Pons (tissue), 1 donor: ENCODE data around the gene PLS1.
A peak's percentile ranks its signal among the peaks of the same experiment; 100 is the strongest.
"Not testable (repeated sequence)": the region's sequence is repeated elsewhere in the genome, so short reads cannot be mapped to it uniquely, and the experiment has no call there.

Experiments used
- DNase-seq: peaks from one replicate; pipeline ENCODE4 v3.0.0-alpha.2; 2016; ENCODE audit warnings: low spot score

Gene PLS1

DNA sequence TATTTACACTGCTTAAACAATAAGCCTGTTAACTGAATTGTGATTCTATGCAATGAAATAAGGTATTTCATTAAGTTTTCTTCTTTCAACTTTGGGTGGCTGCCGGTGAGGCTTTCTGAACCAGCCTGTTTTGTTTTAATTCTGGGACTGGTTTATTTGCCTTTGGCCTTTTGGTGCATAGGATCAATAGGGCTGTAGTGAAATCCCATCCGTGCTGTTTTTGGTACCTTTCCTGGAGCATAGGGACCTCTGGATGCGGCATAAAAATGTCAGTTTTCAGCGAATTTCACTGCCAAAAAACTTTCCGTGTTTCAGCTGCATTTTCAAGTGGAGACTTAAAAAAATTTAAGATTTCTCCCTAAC lies 514 bp downstream of the PLS1 start:
- peak; percentile 4 for DNase-seq

DNA sequence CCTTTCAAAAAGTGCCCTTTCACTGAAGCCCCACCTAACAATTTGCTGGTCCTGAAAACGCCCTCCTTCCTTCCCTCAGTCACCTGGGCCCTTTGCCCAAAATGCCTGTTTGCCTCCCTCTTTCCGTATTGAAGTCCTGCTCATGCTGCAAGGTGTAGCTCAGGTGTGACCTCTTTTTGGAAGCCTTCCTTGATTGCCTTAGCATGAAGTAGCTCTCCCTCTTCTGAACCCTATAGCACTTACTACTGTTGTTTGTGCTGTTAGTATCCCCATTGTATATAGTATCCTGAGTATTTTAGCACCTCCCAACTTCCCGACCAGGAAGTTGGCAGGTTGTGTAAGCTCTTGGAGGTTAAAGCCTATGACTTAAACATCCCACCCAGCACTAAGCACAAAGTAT lies 1.7 kb downstream of the PLS1 start:
- DNase-seq: no peak

DNA sequence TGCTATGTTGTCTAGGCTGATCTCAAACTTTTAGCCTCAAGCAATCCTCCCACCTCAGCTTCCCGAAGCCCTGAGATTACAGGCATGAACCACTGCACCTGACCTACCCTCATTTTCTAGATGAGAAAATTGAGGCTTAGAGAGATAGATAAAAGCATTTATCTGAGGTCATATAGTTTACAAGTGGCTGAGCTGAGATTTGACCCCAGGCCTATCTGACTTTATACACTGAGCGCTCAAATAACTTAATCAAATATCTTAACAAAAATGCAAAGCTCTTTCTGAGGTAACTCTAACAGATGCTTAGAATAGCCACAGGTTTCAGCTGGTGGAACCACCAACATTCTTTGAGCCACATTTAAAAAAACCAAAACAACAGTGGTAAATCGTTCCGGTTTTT lies 5.5 kb downstream of the PLS1 start:
- DNase-seq: no peak

DNA sequence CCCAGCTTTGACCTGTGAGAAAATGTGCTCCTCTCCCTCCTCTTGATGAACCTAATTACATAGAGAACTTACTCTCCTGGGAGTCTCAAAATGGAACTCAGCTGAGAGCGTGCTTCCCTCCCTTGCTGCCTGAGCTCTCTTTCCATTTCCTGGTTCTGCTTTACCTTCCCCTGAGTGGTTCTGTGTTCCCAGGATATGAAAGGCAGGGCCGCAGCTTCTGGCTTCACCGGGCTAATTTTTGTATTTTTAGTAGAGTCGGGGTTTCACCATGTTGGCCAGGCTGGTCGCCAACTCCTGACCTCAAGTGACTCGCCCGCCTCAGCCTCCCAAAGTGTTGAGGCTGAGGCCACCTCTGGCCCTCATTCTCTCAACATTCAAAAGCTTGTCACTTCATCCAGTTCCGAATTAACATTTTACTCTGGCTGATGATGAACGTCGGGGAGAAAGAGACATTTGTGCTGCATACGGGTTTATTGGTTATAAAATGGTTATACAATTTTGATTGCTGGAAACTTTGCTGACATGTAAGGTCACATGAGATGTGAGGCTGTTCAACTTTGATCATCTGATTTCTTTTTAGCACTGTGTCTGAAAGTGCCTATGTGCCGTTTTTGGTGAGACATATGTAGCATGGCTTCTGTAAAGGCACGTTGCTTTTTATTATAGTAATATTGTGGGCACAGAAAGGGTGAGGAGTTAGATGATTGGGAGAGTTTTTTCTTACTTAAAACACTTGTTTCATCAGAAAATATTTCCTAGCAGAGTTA lies 6.6 kb downstream of the PLS1 start:
- no peak for DNase-seq

DNA sequence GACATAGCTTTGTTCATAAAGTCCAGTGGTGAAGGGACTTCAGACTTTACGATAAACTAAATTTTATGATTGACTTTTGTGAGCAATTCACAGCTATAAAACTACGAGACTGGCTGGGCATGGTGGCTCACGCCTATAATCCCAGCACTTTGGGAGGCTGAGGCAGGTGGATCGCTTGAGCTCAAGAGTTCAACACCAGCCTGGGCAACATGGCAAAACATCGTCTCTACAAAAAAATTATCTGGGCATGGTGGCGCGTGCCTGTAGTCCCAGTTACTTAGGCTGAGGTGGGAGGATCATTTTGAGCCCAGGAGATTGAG lies 7.2 kb downstream of the PLS1 start:
- DNase-seq: not testable (repeated sequence)

DNA sequence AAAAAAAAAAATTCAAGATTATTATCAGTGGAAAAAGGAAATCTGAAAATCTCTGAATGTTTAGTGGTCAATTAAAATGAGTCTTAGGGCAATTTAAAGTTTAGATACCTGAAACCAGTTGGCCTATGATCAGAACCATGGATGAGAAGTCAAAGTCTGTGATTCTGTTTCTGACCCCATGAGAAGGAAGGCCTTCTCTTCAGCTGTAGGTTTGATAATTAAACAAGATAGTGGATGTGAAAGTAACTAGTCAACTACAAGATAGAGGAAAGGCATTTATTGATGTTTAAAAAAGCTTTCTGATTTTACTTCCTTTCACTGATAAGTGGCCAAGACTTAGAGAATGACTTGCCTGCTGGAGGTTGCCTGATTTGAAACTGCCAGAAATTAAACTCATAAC lies 8.7 kb downstream of the PLS1 start:
- DNase-seq: no peak

DNA sequence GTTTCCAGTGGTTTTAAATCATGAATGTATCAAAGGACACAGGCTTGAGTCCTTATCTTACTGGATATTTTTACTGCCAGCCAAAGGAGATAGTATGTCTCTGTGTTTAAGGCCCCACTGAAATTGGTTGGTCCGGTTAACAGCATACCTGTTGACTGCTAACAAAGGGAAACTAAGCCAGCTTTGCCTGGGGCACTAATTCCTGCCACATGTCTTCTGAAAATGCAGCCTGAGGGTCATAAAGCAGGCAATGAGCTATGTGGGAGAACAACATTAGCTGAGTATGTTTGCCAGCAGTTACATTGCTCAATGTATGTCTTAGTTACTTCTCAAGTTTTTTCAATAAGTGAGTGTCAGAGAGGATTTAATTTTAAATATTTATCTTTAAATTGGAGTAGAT lies 12.4 kb downstream of the PLS1 start:
- DNase-seq: no peak

DNA sequence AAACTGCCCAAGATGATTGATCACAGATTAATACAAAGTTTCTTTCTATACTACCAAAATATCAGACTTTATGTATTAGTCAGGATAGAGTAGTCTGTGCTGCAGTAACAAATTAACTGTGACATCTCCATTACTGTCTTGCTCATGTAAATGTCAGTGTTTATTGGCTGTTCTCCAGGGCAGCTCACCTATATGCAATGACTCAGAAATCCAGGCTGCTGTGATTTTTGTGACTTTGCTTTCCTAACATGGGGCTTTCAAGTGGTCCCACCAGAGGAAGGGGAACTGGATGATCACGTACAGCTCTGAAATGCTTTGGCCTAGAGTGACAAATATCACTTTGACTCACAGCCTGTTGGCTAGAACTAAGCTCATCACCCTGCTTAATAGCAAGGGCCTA lies 12.9 kb downstream of the PLS1 start:
- DNase-seq: no peak

DNA sequence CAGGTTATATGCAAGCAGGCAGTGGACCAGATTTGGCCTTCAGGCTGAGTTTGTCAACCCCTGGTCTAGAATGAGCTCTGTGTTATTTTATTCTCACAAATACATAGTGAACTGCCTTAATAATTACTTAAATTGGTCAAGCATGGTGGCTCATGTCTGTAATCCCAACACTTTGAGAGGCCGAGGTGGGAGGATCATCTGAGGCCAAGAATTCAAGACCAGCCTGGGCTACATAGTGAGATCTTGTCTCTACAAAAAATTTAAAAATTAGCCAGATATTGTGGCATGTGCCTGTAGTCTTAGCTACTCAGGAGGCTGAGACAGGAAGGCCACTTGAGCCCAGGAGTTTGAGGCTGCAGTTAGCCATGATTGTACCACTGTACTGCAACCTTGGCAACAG lies 15.0 kb downstream of the PLS1 start:
- no peak for DNase-seq

DNA sequence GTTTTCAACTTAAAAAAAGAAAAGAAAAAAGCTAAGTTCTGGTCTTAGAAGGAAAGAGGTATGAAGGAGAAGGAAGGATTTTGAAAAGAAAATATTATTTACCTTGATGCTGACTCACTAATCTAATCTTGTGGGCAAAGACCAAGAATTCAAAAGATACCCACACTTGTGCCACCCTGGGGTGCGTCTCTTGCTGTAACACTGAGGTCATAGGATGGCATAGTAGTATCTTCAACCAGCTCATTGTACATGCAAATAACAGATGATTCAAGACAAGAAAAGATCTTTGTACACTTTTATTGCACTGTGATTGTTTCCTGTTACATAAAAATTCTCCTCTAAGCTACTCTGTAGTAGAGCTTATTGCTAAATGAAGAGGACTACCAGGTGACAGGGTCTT lies 17.3 kb downstream of the PLS1 start:
- DNase-seq: no peak

DNA sequence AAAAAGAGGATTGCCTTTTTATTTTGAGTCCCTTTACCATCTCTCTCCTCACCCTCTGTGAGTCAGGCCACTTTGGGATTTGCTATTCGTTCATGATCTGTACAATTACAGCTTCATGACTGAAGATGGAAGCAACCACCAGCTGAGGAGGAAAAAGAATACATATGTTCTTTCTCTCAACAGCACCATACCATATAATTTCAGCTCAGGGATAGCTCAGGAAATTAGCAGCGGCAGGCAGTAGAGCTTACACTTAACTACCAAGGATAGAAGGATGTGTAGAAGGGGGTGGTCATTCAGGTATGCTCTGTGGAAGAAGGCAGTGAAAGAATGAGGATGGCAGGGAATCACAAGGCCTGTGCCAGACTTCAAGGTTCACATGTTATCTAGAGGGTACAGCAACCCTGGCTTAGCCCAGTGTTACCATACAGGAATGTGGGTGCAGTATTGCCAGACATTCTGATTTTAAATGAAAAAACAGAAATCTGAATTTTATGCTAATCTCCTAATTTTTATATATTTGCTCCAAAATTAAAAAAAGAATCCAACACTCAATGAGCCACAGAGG lies 17.9 kb downstream of the PLS1 start:
- DNase-seq: no peak

DNA sequence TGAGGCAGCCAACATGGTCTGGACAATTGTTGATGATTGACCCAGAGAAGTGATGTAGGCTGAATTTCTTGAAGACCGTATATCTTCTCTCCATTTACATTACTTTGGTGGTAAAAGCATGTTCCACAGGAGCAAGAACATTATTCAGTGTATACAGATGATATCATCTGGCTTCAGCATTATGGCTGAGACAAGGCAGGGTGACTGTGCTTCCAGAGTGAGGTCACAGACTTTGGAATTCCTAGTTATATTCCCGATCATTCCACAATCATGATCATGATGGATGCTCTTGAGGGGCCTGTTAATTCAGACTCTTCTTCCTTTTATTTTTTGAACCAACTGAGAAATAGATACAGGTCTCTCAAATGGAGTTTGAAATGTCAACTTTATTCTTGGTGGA lies 19.0 kb downstream of the PLS1 start:
- no peak for DNase-seq

DNA sequence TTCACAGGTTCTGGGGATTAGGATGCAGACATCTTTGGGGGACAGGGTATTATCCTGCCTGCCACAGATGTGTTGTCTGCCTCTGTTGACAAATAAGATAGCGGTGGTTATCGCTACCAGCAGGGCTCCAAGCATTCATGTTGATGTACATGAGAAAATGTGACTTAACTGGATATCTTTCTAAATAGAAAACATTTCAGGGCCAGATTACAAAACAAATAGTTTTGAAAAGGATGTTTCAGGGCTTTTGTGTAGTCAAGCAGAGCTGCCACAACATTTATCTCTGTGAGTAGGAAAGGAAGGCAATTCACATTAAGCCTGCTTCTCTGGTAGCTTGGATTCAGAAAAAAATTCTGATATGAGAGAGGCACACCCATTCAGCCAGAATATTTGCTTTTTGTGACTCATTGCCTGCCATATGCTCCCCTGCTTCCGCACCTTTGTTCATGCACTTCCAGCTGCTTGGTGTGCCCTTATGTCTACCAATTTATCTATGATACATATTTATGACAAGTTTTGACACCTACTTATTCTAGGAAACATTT lies 22.8 kb downstream of the PLS1 start:
- DNase-seq: no peak

DNA sequence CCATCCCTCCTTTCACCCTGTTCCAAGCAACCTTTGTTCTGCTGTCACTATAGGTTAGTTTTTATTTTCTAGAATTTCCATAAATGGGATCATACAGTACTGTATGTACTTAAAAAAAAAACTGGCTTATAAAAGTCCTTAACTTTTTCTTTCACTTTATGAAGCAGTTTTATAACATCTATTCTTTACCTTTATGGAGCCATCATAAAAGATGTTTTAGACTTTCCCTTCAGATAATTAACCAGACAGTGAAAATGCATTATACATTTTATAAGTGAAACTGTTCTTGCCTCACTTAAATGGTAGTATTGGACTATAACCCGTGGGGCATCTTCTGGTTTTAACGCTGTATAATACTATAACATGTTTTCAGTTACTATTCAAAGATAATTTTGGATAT lies 26.2 kb downstream of the PLS1 start:
- DNase-seq: no peak

DNA sequence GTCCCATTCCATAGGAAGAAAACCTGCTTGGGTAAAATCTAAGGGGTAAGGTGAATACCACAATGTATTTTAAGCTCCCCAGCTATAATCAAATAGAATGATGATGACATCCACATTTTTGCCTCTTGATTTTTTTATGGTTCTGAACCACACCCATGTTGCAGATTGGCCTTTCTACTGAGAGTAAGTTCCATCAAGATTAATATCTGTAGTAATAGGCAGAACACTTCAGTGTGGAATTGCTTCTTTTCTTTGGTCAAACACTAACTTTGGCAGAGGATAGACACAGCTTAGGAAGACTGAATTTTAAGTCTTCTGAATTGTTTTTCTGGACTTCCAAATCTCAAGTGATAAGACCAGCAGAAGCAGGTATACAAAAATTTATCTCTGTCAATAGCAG lies 27.0 kb downstream of the PLS1 start:
- DNase-seq: no peak

DNA sequence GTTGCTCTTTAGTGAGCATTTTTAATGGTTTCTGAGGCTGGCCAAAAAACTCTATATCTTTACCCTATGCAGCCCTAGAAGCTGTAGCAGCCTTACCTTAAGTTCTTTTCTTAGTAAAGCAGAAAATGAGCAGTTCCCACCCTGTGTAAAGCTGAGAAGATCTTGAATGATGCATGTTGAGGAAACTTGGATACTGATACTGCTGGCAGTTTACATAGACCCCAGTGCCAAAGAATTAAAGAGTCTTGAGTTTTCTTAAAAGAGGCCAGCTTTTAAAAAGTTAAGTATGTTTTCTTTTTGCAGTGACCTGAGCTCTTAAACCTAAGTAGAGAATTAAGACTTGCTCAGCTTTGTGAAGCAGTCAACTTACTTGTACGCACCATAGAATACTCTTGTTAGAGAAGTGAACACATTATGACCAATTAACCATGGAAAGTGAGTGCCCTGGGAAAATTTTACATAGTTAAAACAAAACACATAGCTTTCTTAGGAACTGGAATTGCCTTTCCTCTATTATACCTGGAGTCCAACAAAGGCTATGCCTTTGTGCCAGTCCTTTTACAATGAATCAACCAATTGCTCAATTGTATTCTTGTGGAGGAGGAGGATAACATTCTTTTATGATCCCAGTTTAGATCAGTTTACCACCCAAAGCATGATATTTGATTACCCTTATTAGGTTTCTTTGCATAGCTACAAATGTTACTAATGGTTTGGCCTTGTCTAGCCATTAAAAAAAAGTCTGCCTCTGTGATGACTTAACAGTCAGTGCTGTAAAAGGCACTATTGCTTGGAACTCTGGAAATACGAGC lies 28.4 kb downstream of the PLS1 start:
- DNase-seq: no peak

DNA sequence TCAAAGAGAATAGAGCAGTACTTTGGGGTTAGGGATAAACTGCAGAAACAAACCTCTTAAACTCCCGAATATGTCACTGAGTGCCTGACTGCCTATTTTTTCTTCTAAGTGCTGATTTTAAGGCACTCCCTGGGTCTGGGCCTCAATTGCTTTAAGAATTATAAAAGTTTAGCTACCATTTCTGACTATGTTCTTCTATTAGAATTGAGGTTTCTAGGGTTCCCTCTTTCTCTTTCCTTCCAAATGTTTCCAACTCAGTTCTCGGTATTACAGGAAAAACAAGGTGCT lies 28.9 kb downstream of the PLS1 start:
- DNase-seq: no peak

DNA sequence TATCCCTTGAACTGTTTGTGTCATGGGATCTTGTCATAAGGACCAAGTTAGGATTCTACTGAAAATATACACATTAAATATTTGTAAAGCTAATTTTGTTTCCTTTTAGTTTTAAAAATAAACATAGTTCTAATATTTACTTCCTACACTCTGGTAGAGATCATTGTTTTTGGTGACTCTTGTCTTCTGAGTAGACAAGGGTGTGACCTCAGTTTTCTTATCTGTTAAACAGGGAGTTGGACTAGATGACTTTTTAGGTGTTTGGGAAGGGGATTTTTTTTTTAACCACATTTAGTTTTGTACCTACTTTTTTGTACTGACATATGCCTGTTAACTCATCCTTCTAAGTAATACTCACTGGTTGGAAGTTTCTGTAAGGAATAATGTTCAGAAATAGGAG lies 30.8 kb downstream of the PLS1 start:
- DNase-seq: no peak

DNA sequence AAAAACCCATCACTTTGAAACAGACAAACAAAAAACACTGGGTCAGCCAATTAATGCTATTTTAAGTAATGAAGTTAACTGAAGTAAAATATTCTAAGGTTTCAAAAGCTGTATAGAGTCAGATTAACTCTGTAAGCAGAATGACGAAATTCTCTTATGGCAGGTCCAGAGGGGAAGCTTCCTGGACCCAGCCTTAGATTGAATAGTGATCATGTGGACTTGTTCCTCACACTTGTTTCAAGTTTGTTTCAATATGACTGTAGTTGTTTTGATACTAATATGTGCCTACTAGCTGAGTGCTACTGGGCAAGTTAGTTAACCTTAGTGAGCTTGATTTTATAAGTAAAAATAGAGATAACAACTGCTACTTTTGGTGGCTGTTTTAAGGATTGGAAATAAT lies 32.6 kb downstream of the PLS1 start:
- peak; percentile 75 for DNase-seq

DNA sequence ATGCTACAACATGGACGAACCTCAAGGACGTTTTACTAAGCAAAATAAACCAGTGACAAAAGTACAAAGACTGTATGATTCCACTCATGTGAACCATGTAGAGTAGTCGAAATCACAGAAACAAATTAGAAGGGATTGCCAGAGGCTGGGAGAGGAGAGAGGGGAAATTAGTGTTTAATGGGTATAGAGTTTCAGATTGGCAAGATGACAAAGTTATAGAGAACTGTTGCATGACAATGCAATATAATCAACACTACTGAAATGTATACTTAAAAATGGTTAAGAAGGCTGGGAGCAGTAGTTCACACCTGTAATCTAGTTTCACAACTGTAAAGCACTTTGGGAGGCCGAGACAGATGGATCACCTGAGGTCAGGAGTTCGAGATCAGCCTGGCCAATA lies 36.9 kb downstream of the PLS1 start:
- no peak for DNase-seq

DNA sequence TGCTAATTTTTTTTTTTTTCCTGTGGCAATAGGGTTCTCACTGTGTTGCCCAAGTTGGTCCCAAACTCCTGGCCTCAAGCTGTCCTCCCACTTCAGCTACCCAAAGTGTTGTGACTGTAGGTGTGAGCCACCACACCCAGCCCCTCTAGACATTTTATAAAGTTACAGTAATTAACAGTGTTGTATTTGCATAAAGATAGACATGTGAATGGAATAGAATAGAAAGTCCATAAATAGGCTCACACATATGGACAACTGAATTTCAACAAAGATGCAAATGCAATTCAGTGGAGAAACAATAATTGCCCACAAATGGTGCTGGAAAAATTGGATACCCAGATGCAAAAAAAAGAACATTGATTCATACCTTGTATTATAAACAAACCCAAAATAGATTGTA lies 39.9 kb downstream of the PLS1 start:
- no peak for DNase-seq

DNA sequence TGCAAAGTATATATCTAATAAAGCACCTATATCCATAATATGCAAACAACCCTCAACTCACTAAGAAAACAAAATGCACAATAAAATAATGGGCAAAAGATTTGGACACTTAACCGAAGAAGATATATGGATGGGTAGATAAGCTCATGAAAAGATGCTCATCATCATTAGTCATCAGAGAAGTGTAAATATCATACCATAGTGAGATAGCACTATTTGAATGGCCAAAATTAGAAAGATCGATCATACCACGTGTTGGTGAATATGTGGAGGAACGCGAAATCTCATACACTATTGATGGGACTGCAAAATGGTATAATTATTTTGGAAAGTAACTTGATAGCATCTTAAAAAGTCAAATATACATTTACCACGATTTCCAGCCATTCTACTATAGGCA lies 40.5 kb downstream of the PLS1 start:
- no peak for DNase-seq

DNA sequence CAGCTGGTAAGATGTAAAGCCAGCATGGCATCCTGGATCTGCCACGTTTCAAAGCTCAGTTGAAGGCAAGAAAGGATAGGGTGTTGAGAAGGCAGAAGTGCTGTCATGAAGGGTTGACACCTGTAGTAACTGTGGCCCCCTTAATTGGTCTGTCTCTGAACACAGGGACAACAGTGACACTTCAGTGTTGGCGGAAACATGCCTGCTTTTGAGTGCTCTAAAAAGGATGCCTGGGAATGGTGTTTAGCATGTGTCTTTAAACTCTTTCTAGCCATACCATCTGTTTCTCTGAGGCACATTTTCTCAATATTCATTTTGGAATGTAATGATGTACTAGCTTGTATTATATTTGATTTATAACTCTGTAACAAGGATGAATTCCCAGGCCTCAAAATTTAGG lies 42.1 kb downstream of the PLS1 start:
- DNase-seq: no peak

DNA sequence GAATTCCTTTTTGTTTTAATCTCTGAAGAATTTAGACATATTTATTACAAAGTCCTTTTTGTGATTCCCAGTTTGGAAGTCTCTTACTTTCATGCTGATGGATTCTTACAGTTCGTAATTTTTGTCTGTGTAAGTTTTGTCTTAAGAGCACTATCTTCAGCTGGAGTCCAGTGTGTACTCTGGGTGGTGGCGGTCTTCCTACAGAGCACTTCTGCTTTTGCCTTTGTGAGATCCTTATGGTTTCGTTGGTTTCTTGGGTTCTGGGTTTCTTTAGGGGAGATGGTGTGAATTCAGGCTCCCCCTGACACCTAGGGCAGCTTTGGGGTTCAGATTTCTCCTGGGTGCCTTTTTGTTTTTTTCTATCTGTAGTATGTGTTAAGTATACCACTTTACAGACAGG lies 45.3 kb downstream of the PLS1 start:
- no peak for DNase-seq
